Parathyroid adenoma (tissue), 2 donors: ENCODE results near the gene CAD.

Source experiments
- H2AFZ ChIP-seq: fragments of 300-600 bp; sonication (generic); one replicate; pipeline ENCODE4 v1.7.0; 2017; ENCODE audit warnings: antibody characterized with exemption, mild to moderate bottlenecking
- H3K27ac ChIP-seq: fragments of 300-600 bp; sonication (generic); one replicate; pipeline ENCODE4 v1.7.0; 2017
- H3K27me3 ChIP-seq: fragments of 300-600 bp; sonication (generic); one replicate; pipeline ENCODE4 v1.7.0; 2017; ENCODE audit warnings: low read length; ENCODE audit not compliant: control insufficient read depth, insufficient read depth
- H3K36me3 ChIP-seq: fragments of 300-600 bp; sonication (generic); one replicate; pipeline ENCODE4 v1.7.0; 2017; ENCODE audit warnings: low read length; ENCODE audit not compliant: control insufficient read depth, insufficient read depth
- H3K4me1 ChIP-seq: fragments of 300-600 bp; sonication (generic); one replicate; pipeline ENCODE4 v1.7.0; 2017; ENCODE audit warnings: control low read depth
- H3K4me2 ChIP-seq: fragments of 300-600 bp; sonication (generic); one replicate; pipeline ENCODE4 v1.7.0; 2017; ENCODE audit warnings: low read length
- H3K4me3 ChIP-seq: fragments of 300-600 bp; sonication (generic); one replicate; pipeline ENCODE4 v1.7.0; 2017; ENCODE audit warnings: low read depth, low read length
- H3K79me2 ChIP-seq: fragments of 300-600 bp; sonication (generic); one replicate; pipeline ENCODE4 v1.7.0; 2017; ENCODE audit warnings: control low read depth
- H3K9ac ChIP-seq: fragments of 300-600 bp; sonication (generic); one replicate; pipeline ENCODE4 v1.7.0; 2017; ENCODE audit warnings: mild to moderate bottlenecking
- H3K9me3 ChIP-seq: fragments of 300-600 bp; sonication (generic); one replicate; pipeline ENCODE4 v1.7.0; 2017; ENCODE audit warnings: low read length; ENCODE audit not compliant: control insufficient read depth
- CTCF ChIP-seq: fragments of 300-600 bp; sonication (generic); IDR thresholded peaks from one replicate; pipeline ENCODE4 v1.7.0; 2017; ENCODE audit warnings: antibody characterized with exemption, mild to moderate bottlenecking
- donor health status: primary hyperparathyroidism.

Gene CAD

DNA sequence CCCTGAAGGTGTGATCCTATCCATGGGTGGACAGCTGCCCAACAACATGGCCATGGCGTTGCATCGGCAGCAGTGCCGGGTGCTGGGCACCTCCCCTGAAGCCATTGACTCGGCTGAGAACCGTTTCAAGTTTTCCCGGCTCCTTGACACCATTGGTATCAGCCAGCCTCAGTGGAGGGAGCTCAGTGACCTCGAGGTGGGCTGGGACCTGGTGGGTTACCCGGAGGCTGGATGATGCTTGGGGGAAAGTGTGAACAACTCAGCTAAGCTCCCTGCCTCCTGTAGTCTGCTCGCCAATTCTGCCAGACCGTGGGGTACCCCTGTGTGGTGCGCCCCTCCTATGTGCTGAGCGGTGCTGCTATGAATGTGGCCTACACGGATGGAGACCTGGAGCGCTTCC lies 16.2 kb downstream of the CAD start:
- no peaks in the 10 kb centered on the region for H3K4me1 ChIP-seq
- no peaks in the 10 kb centered on the region for H3K27me3 ChIP-seq
- no peak overlapping the region for H3K9ac ChIP-seq
- H2AFZ ChIP-seq, result no peak overlapping the region
- no peaks in the 10 kb centered on the region for H3K9me3 ChIP-seq
- TF ChIP-seq CTCF, result no peak
- no peak overlapping the region for H3K4me3 ChIP-seq
- no peak overlapping the region for H3K4me2 ChIP-seq
- no peak overlapping the region for H3K27ac ChIP-seq
- H3K79me2 ChIP-seq, result no peaks in the 10 kb centered on the region
- no peaks in the 10 kb centered on the region for H3K36me3 ChIP-seq

DNA sequence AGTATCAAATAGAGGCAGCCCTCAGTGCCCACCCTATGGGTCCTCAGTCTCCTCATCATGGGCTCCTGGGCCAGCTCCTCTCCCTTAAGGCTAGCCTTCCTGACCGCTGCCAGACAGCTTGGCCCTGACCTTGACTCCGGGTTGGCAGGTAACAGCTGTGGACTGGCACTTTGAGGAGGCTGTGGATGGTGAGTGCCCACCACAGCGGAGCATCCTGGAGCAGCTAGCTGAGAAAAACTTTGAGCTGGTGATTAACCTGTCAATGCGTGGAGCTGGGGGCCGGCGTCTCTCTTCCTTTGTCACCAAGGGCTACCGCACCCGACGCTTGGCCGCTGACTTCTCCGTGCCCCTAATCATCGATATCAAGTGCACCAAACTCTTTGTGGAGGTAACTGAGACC lies 19.0 kb downstream of the CAD start:
- H3K4me1 ChIP-seq, result no peaks in the 10 kb centered on the region
- H3K4me2 ChIP-seq, result no peak overlapping the region
- H3K79me2 ChIP-seq, result no peaks in the 10 kb centered on the region
- no peak overlapping the region for H2AFZ ChIP-seq
- H3K9ac ChIP-seq, result no peak overlapping the region
- H3K27me3 ChIP-seq, result no peaks in the 10 kb centered on the region
- no peaks in the 10 kb centered on the region for H3K9me3 ChIP-seq
- no peak overlapping the region for H3K27ac ChIP-seq
- H3K4me3 ChIP-seq, result no peak overlapping the region
- H3K36me3 ChIP-seq, result no peaks in the 10 kb centered on the region
- no peak for TF ChIP-seq CTCF

GRCh38 chr2:27236626-27237025 lies 19.5 kb downstream of the CAD start:
- Histone ChIP-seq H3K9me3 (no peaks in the 10 kb centered on the region), H2AFZ (no peak overlapping the region), H3K36me3 (no peaks in the 10 kb centered on the region), H3K4me2 (no peak overlapping the region), H3K27ac (no peak overlapping the region), H3K27me3 (no peaks in the 10 kb centered on the region), H3K79me2 (no peaks in the 10 kb centered on the region), H3K4me3 (no peak overlapping the region), H3K4me1 (no peaks in the 10 kb centered on the region), H3K9ac (no peak overlapping the region)
- TF ChIP-seq CTCF, result no peak

DNA sequence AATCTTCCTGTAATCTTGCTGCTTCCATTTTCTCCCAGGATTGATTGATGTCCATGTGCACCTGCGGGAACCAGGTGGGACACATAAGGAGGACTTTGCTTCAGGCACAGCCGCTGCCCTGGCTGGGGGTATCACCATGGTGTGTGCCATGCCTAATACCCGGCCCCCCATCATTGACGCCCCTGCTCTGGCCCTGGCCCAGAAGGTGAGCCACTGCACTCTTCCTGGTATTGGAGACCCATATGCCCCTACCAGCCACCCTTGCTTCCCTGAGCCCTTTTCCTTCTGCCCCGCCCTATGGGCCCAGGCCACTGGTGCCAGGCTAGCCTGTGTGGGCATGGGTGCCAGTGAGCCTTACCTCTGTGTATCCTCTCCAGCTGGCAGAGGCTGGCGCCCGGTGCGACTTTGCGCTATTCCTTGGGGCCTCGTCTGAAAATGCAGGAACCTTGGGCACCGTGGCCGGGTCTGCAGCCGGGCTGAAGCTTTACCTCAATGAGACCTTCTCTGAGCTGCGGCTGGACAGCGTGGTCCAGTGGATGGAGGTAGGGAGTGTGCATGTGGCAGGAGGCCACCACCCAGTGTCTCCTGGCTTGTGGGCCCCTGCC lies 20.3 kb downstream of the CAD start:
- no peaks in the 10 kb centered on the region for H3K79me2 ChIP-seq
- H3K9ac ChIP-seq, result no peak overlapping the region
- no peaks in the 10 kb centered on the region for H3K27me3 ChIP-seq
- no peak overlapping the region for H3K4me2 ChIP-seq
- H3K4me1 ChIP-seq, result no peaks in the 10 kb centered on the region
- H2AFZ ChIP-seq, result no peak overlapping the region
- TF ChIP-seq CTCF, result no peak
- no peaks in the 10 kb centered on the region for H3K9me3 ChIP-seq
- no peak overlapping the region for H3K4me3 ChIP-seq
- no peaks in the 10 kb centered on the region for H3K36me3 ChIP-seq
- H3K27ac ChIP-seq, result no peak overlapping the region

DNA sequence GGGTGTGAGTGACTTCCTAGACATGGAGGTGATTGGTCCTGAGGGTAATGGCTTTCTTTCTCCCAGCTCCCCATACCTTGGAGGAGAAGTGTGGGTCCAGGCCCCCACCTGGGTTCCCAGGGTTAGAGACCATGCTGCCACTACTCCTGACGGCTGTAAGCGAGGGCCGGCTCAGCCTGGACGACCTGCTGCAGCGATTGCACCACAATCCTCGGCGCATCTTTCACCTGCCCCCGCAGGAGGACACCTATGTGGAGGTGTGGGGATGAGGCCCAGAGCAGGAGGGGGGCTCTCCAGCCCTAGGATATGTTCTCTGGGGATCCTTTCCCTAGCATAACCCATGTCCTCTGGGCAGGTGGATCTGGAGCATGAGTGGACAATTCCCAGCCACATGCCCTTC lies 21.8 kb downstream of the CAD start:
- H3K9ac ChIP-seq, result no peak overlapping the region
- no peak overlapping the region for H3K27ac ChIP-seq
- no peaks in the 10 kb centered on the region for H3K4me1 ChIP-seq
- H3K27me3 ChIP-seq, result no peaks in the 10 kb centered on the region
- H3K79me2 ChIP-seq, result no peaks in the 10 kb centered on the region
- no peak for TF ChIP-seq CTCF
- no peaks in the 10 kb centered on the region for H3K9me3 ChIP-seq
- no peak overlapping the region for H2AFZ ChIP-seq
- H3K4me3 ChIP-seq, result no peak overlapping the region
- no peak overlapping the region for H3K4me2 ChIP-seq
- H3K36me3 ChIP-seq, result no peaks in the 10 kb centered on the region
